ENCODE results near the gene PIWIL4. TPM values are rescaled to one million over a fixed set of nuclear protein-coding genes. Genes with fewer than 3 reads are reported as not detected.

The PIWIL4 gene
- polyA plus RNA-seq, 1 of the 3 experiments (the other 2 are of a cell fraction): 1.7 TPM

DNA sequence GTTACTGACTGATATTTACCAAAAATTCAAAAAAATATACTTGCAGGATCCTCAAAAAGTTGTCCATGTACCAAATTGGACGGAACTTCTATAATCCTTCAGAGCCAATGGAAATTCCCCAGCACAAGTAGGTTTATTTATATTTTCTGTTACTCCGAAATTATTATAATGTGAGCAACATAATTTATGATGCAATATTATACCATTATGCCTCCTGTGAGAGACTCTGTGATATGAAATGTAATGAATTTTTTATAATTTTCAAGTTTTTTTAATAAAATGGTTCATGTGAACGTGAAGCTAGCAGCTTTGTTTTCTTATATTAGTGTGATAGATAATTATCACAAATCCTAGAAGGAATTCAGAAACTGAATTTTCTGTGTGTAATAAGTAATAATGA is 18.2 kb downstream of the PIWIL4 start:
- no peak overlapping the region for H3K4me3 ChIP-seq (ENCODE audit: low read depth in 2 of 2, low read length in 1 of 2)
- no peaks in the 10 kb centered on the region for H3K9me2 ChIP-seq
- ChIA-PET CTCF (interaction anchor here (0.7 kb wide), 1 partner anchor 480 kb away, joined by 3 read pairs; no protein-coding TSS in a partner anchor), POLR2A (no interaction called here)
- no peaks in the 10 kb centered on the region; a peak in 1 of 4 replicates for H3K4me1 ChIP-seq (ENCODE audit: control insufficient read depth in 1 of 2, insufficient read depth in 2 of 2, low read depth in 1 of 2, low read length in 1 of 2)
- no peak overlapping the region for H3K27ac ChIP-seq (ENCODE audit: low read depth in 2 of 2, low read length in 1 of 2)
- no peaks in the 10 kb centered on the region for H3K36me3 ChIP-seq (replicated peaks in 1 of 2; ENCODE audit: control insufficient read depth in 1 of 2, insufficient read depth in 2 of 2, low read length in 1 of 2)
- H3K9me3 ChIP-seq: no peaks in the 10 kb centered on the region
- no peaks in the 10 kb centered on the region for H4K20me1 ChIP-seq (ENCODE audit: insufficient read depth)
- no peak overlapping the region for H3K9ac ChIP-seq
- WGBS (ENCODE audit: low lambda C conversion rate): 91% methylated on average over 3 of the region's 3 CpGs
- H3F3A ChIP-seq (replicated peaks; ENCODE audit: insufficient read depth): no peaks in the 10 kb centered on the region
- H2AFZ ChIP-seq (ENCODE audit: low read depth): no peak overlapping the region
- no peak overlapping the region for H3K4me2 ChIP-seq
- TF ChIP-seq EP300 (IDR thresholded peaks at IDR 0.05; ENCODE audit: borderline replicate concordance in 1 of 2, low read depth in 1 of 2, low read length in 1 of 2) (no peak), TEAD4 (IDR thresholded peaks at IDR 0.05; ENCODE audit: borderline replicate concordance, insufficient read depth) (no peak), RXRA (IDR thresholded peaks at IDR 0.05; ENCODE audit: borderline replicate concordance, low read depth) (no peak), MXI1 (IDR thresholded peaks at IDR 0.05; ENCODE audit: low read depth, low read length) (no peak), SIN3A (IDR thresholded peaks at IDR 0.05; ENCODE audit: borderline replicate concordance, low read depth, low read length) (no peak), FOXJ3 (CRISPR knock-in tag; IDR thresholded peaks at IDR 0.05) (no peak), POLR2AphosphoS5 (IDR thresholded peaks at IDR 0.05; ENCODE audit: low read depth, low read length) (no peak), TCF12 (IDR thresholded peaks at IDR 0.05) (no peak), RCOR1 (IDR thresholded peaks at IDR 0.05; ENCODE audit: low read length) (no peak), MEF2A (IDR thresholded peaks at IDR 0.05; ENCODE audit: borderline replicate concordance, low read depth) (no peak), ZBTB33 (IDR thresholded peaks at IDR 0.05; ENCODE audit: borderline replicate concordance, low read depth) (no peak), RFX5 (IDR thresholded peaks at IDR 0.05; ENCODE audit: low read length) (no peak)
- TF ChIP-seq, protein P1, sequence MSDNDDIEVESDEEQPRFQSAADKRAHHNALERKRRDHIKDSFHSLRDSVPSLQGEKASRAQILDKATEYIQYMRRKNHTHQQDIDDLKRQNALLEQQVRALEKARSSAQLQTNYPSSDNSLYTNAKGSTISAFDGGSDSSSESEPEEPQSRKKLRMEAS (IDR thresholded peaks at IDR 0.05; ENCODE audit: low read depth): no peak
- TF ChIP-seq, protein P2, sequence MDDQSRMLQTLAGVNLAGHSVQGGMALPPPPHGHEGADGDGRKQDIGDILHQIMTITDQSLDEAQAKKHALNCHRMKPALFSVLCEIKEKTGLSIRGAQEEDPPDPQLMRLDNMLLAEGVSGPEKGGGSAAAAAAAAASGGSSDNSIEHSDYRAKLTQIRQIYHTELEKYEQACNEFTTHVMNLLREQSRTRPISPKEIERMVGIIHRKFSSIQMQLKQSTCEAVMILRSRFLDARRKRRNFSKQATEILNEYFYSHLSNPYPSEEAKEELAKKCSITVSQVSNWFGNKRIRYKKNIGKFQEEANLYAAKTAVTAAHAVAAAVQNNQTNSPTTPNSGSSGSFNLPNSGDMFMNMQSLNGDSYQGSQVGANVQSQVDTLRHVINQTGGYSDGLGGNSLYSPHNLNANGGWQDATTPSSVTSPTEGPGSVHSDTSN (IDR thresholded peaks at IDR 0.05): no peak
- TF ChIP-seq, protein P3, sequence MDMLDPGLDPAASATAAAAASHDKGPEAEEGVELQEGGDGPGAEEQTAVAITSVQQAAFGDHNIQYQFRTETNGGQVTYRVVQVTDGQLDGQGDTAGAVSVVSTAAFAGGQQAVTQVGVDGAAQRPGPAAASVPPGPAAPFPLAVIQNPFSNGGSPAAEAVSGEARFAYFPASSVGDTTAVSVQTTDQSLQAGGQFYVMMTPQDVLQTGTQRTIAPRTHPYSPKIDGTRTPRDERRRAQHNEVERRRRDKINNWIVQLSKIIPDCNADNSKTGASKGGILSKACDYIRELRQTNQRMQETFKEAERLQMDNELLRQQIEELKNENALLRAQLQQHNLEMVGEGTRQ (IDR thresholded peaks at IDR 0.05; ENCODE audit: borderline replicate concordance, low read depth, low read length): no peak
- TF ChIP-seq, protein P4, sequence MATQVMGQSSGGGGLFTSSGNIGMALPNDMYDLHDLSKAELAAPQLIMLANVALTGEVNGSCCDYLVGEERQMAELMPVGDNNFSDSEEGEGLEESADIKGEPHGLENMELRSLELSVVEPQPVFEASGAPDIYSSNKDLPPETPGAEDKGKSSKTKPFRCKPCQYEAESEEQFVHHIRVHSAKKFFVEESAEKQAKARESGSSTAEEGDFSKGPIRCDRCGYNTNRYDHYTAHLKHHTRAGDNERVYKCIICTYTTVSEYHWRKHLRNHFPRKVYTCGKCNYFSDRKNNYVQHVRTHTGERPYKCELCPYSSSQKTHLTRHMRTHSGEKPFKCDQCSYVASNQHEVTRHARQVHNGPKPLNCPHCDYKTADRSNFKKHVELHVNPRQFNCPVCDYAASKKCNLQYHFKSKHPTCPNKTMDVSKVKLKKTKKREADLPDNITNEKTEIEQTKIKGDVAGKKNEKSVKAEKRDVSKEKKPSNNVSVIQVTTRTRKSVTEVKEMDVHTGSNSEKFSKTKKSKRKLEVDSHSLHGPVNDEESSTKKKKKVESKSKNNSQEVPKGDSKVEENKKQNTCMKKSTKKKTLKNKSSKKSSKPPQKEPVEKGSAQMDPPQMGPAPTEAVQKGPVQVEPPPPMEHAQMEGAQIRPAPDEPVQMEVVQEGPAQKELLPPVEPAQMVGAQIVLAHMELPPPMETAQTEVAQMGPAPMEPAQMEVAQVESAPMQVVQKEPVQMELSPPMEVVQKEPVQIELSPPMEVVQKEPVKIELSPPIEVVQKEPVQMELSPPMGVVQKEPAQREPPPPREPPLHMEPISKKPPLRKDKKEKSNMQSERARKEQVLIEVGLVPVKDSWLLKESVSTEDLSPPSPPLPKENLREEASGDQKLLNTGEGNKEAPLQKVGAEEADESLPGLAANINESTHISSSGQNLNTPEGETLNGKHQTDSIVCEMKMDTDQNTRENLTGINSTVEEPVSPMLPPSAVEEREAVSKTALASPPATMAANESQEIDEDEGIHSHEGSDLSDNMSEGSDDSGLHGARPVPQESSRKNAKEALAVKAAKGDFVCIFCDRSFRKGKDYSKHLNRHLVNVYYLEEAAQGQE (IDR thresholded peaks at IDR 0.05; ENCODE audit: low read depth, low read length): no peak
- no peaks in the 10 kb centered on the region for H3K27me3 ChIP-seq (ENCODE audit: insufficient read depth)
- DNase-seq: no peak
- H3K79me2 ChIP-seq (ENCODE audit: insufficient read depth): no peaks in the 10 kb centered on the region

Measured in SK-N-SH (cell line).